H1 (cell line): ENCODE results near the gene H6PD. TPM values are rescaled to one million over a fixed set of nuclear protein-coding genes. Genes with fewer than 3 reads are reported as not detected.

ENCODE experiments used
- CTCF ChIA-PET: fragments of 300-600 bp; sonication (Branson Sonifier 250); formaldehyde crosslinking; loops from one replicate; lab custom pipeline; 2021; ENCODE audit not compliant: partially characterized antibody; lab: Charles Lee
- POLR2A ChIA-PET: fragments of 300-600 bp; sonication (Branson Sonifier 250); formaldehyde crosslinking; loops from one replicate; lab custom pipeline; 2021; ENCODE audit warnings: inconsistent platforms; ENCODE audit not compliant: partially characterized antibody; lab: Charles Lee
- DNase-seq, 2 experiments: peaks; one replicate each; pipeline versions ENCODE4 v3.0.0 to v3.0.0-alpha.2; 2010 to 2022; ENCODE audit warnings: low spot score in 2 of 2, low read depth in 1 of 2, mixed read lengths in 1 of 2
- FAIRE-seq: peaks from 2 replicates; lab custom pipeline; 2011; peaks lifted over from hg19 to GRCh38; lab: Jason Lieb, UNC
- H2AFZ ChIP-seq: 2 replicates; pipeline ENCODE4 v1.8.1; 2012; ENCODE audit warnings: low read length, inconsistent platforms
- H2AK5ac ChIP-seq: 2 replicates; pipeline ENCODE4 v1.6.1; 2013; ENCODE audit warnings: low read depth, low read length
- H2BK120ac ChIP-seq: replicated peaks from 2 replicates; pipeline ENCODE3; 2013; ENCODE audit warnings: low read depth, low read length, inconsistent platforms
- H2BK12ac ChIP-seq: 2 replicates; pipeline ENCODE4 v1.6.1; 2013; ENCODE audit warnings: low read depth, low read length
- H2BK15ac ChIP-seq: 2 replicates; pipeline ENCODE4 v1.6.1; 2013; ENCODE audit warnings: low read length
- H2BK20ac ChIP-seq: 2 replicates; pipeline ENCODE4 v1.6.1; 2013; ENCODE audit warnings: low read length
- H2BK5ac ChIP-seq: 2 replicates; pipeline ENCODE4 v1.6.1; 2013; ENCODE audit warnings: low read depth, low read length
- H3K14ac ChIP-seq: 2 replicates; pipeline ENCODE4 v1.6.1; 2013; ENCODE audit warnings: inconsistent platforms; ENCODE audit not compliant: insufficient read length
- H3K18ac ChIP-seq: 2 replicates; pipeline ENCODE4 v1.6.1; 2013; ENCODE audit warnings: low read length; ENCODE audit errors: extremely low read depth
- H3K23ac ChIP-seq: 2 replicates; pipeline ENCODE4 v1.6.1; 2013; ENCODE audit warnings: inconsistent platforms; ENCODE audit not compliant: insufficient read length
- H3K23me2 ChIP-seq: 2 replicates; pipeline ENCODE4 v1.6.1; 2013; ENCODE audit warnings: low read depth, low read length
- H3K27ac ChIP-seq: 2 replicates; pipeline ENCODE4 v1.6.1; 2011; ENCODE audit warnings: low read depth, low read length, inconsistent platforms
- H3K27me3 ChIP-seq, 4 experiments: replicated peaks in 1 of 4; 1 replicate in 1 of 4; 2 replicates in 3 of 4; pipeline versions ENCODE4 v1.6.1 to v1.8.1; 2011 to 2013; ENCODE audit warnings: low read length in 3 of 4, mild to moderate bottlenecking in 3 of 4, inconsistent platforms in 2 of 4, mixed read lengths in 2 of 4, moderate library complexity in 1 of 4; ENCODE audit not compliant: control insufficient read depth in 3 of 4, insufficient read depth in 3 of 4; ENCODE audit errors: extremely low read depth in 1 of 4
- H3K36me3 ChIP-seq, 4 experiments: 2 replicates each; pipeline versions ENCODE4 v1.6.1 to v1.8.1; 2011 to 2013; ENCODE audit warnings: mild to moderate bottlenecking in 4 of 4, low read length in 3 of 4, moderate library complexity in 2 of 4, control low read depth in 1 of 4, inconsistent platforms in 1 of 4; ENCODE audit not compliant: insufficient read depth in 4 of 4, control insufficient read depth in 2 of 4
- H3K4ac ChIP-seq: replicated peaks from 2 replicates; pipeline ENCODE3; 2013; ENCODE audit warnings: low read length, low read depth, mixed read lengths, inconsistent platforms; ENCODE audit not compliant: insufficient read length
- H3K4me1 ChIP-seq, 4 experiments: replicated peaks in 1 of 4; 1 replicate in 1 of 4; 2 replicates in 3 of 4; pipeline versions ENCODE4 v1.6.1 to v1.8.1; 2011 to 2013; ENCODE audit warnings: low read length in 3 of 4, inconsistent platforms in 2 of 4, mixed read lengths in 1 of 4; ENCODE audit not compliant: insufficient read depth in 4 of 4, control insufficient read depth in 3 of 4
- H3K4me2 ChIP-seq, 2 experiments: 2 replicates each; pipeline versions ENCODE4 v1.6.1 to v1.8.1; 2011 to 2013; ENCODE audit warnings: low read depth in 2 of 2, low read length in 2 of 2, control low read depth in 1 of 2, inconsistent platforms in 1 of 2, mild to moderate bottlenecking in 1 of 2; ENCODE audit not compliant: insufficient read depth in 1 of 2
- H3K4me3 ChIP-seq, 4 experiments: fragments of 200-600, 300-600 bp in 1 of 4; sonication (generic), shearing (Covaris generic), sonication (Bioruptor Twin) in 1 of 4; 2 replicates each; pipeline versions ENCODE4 v1.5.1 to v1.8.1; 2011 to 2016; ENCODE audit warnings: low read length in 4 of 4, low read depth in 3 of 4, control low read depth in 2 of 4, inconsistent platforms in 2 of 4, mild to moderate bottlenecking in 2 of 4, mixed read lengths in 1 of 4, moderate library complexity in 1 of 4; ENCODE audit not compliant: insufficient read depth in 2 of 4; ENCODE audit errors: extremely low read depth in 1 of 4
- H3K56ac ChIP-seq: replicated peaks from 2 replicates; pipeline ENCODE3; 2013; ENCODE audit warnings: low read depth, mild to moderate bottlenecking, mixed read lengths, low read length, inconsistent platforms; ENCODE audit not compliant: insufficient read length
- H3K79me1 ChIP-seq: 2 replicates; pipeline ENCODE4 v1.6.1; 2013; ENCODE audit warnings: low read depth, low read length, control low read depth
- H3K79me2 ChIP-seq, 2 experiments: 2 replicates each; pipeline versions ENCODE4 v1.6.1 to v1.8.1; 2012 to 2013; ENCODE audit warnings: low read length in 2 of 2, mild to moderate bottlenecking in 2 of 2, inconsistent platforms in 1 of 2; ENCODE audit not compliant: insufficient read depth in 2 of 2, control insufficient read depth in 1 of 2
- H3K9ac ChIP-seq, 4 experiments: replicated peaks in 1 of 4; 1 replicate in 1 of 4; 2 replicates in 3 of 4; pipeline versions ENCODE4 v1.6.1 to v1.8.1; 2011 to 2013; ENCODE audit warnings: low read depth in 3 of 4, low read length in 3 of 4, control low read depth in 2 of 4, mild to moderate bottlenecking in 2 of 4, moderate library complexity in 2 of 4, inconsistent platforms in 1 of 4; ENCODE audit errors: extremely low read depth in 1 of 4
- H3K9me3 ChIP-seq, 2 experiments: 2 replicates each; pipeline versions ENCODE4 v1.6.1 to v1.8.1; 2012 to 2013; ENCODE audit warnings: mild to moderate bottlenecking in 2 of 2, moderate library complexity in 2 of 2, control low read depth in 1 of 2, inconsistent platforms in 1 of 2, low read depth in 1 of 2, low read length in 1 of 2, mixed read lengths in 1 of 2; ENCODE audit not compliant: insufficient read depth in 2 of 2
- H4K20me1 ChIP-seq, 2 experiments: replicated peaks in 1 of 2; 2 replicates each; pipeline versions ENCODE3 to v1.8.1; 2011 to 2013; ENCODE audit warnings: inconsistent platforms in 2 of 2, low read length in 2 of 2, mild to moderate bottlenecking in 1 of 2; ENCODE audit not compliant: insufficient read depth in 2 of 2, control insufficient read depth in 1 of 2
- H4K5ac ChIP-seq: 2 replicates; pipeline ENCODE4 v1.6.1; 2013; ENCODE audit warnings: low read length, low read depth, mixed read lengths, inconsistent platforms; ENCODE audit not compliant: insufficient read length
- H4K8ac ChIP-seq: 2 replicates; pipeline ENCODE4 v1.8.0; 2013; ENCODE audit warnings: mild to moderate bottlenecking, moderate library complexity, low read length, inconsistent platforms; ENCODE audit not compliant: insufficient read depth; ENCODE audit errors: extremely low read depth
- H4K91ac ChIP-seq: replicated peaks from 2 replicates; pipeline ENCODE3; 2013; ENCODE audit warnings: low read length, mixed read lengths, inconsistent platforms; ENCODE audit not compliant: insufficient read length
- BACH1 ChIP-seq: IDR thresholded peaks from 2 replicates; pipeline ENCODE4 v1.6.1; 2012; ENCODE audit warnings: low read length, improper control_type of control experiment
- GABPA ChIP-seq: IDR thresholded peaks from 2 replicates; pipeline ENCODE4 v1.6.1; 2011; ENCODE audit warnings: mild to moderate bottlenecking, low read length, moderate library complexity, borderline replicate concordance; ENCODE audit not compliant: insufficient read depth
- JUND ChIP-seq: IDR thresholded peaks from 2 replicates; pipeline ENCODE4 v1.6.1; 2011; ENCODE audit warnings: mild to moderate bottlenecking, improper control_type of control experiment, low read length
- KDM1A ChIP-seq: fragments of 200-600, 300-600 bp; sonication (generic); IDR thresholded peaks from 2 replicates; pipeline ENCODE4 v1.7.1; 2016; ENCODE audit warnings: mild to moderate bottlenecking, low read length, borderline replicate concordance
- KDM4A ChIP-seq: IDR thresholded peaks from one replicate; pipeline ENCODE4 v1.7.1; 2012; ENCODE audit warnings: low read depth, mild to moderate bottlenecking, moderate library complexity, low read length, inconsistent platforms; ENCODE audit not compliant: severe bottlenecking
- KDM5A ChIP-seq: fragments of 200-600 bp; IDR thresholded peaks from 2 replicates; pipeline ENCODE4 v1.7.1; 2012; ENCODE audit warnings: mild to moderate bottlenecking, low read length, inconsistent platforms, mixed read lengths
- PHF8 ChIP-seq: fragments of 200-600 bp; sonication (generic); conservative IDR thresholded peaks from 2 replicates; pipeline ENCODE4 v1.7.1; 2012; ENCODE audit warnings: low read depth, mild to moderate bottlenecking, inconsistent platforms, low read length, moderate library complexity
- RAD21 ChIP-seq, 2 experiments: IDR thresholded peaks in 1 of 2; conservative IDR thresholded peaks in 1 of 2; 2 replicates each; pipeline ENCODE4 v1.6.1; 2011; ENCODE audit warnings: low read depth in 2 of 2, low read length in 2 of 2, improper control_type of control experiment in 1 of 2, inconsistent platforms in 1 of 2, mild to moderate bottlenecking in 1 of 2, moderate library complexity in 1 of 2
- WGBS, 2 experiments: shearing (Covaris generic) in 1 of 2; methylation state at CpG; one replicate each; pipeline versions ENCODE4 v1.1.6 to v1.1.7; 2013 to 2015; ENCODE audit warnings: low lambda C conversion rate in 2 of 2, mixed read lengths in 2 of 2, inconsistent platforms in 1 of 2, low coverage in 1 of 2, missing lambda C conversion rate in 1 of 2; ENCODE audit not compliant: insufficient replicate concordance in 2 of 2, insufficient coverage in 1 of 2, insufficient read length in 1 of 2; ENCODE audit errors: extremely low coverage in 1 of 2, missing lambda C conversion rate in 1 of 2; 5-methylcytosine and 5-hydroxymethylcytosine counted together
- polyA plus RNA-seq, 7 experiments: library from polyadenylated mRNA; depleted of rRNA in 3 of 7; stranded (reverse) in 5 of 7; unstranded in 2 of 7; fragments of >200 nt in 5 of 7; fragments of 200-250 nt in 2 of 7; gene quantifications; 1 replicate in 5 of 7; 2 replicates in 1 of 7; 4 replicates in 1 of 7; pipeline versions ENCODE4 v1.2.1 to v1.2.3, GENCODE V29; 2011 to 2013; ENCODE audit warnings: missing spikeins in 2 of 7, mixed read lengths in 2 of 7
- total RNA-seq: library from RNA; stranded (reverse); fragmentation: NEBNext Ultra II Directional; extraction: Animal tissue kit (Norgen Biotek cat#: 25700); gene quantifications from 2 replicates; pipeline ENCODE4 v1.2.1, GENCODE V29; 2021

Gene H6PD
- total and polyA plus RNA-seq, 2 of the 8 experiments (the other 6 are each of a cell fraction or from before 2014, with no cell fraction given), result 3.6 to 3.8 TPM

- no peak overlapping the region for H2AFZ ChIP-seq
- peaks cover 3% of the 10 kb centered on the region for H3K79me1 ChIP-seq
Measured at GRCh38 chr1:9256332-9256731, 21.8 kb downstream of the H6PD start.

More at GRCh38 chr1:9256332-9256731, 21.8 kb downstream of the H6PD start:
- Histone ChIP-seq H3K4me2 (no peak overlapping the region), H3K18ac (no peak overlapping the region; the same call in 1 of the 2 replicates), H4K8ac (no peak overlapping the region), H3K36me3 (peaks cover 0 to 2% (median 0%) of the 10 kb centered on the region in 4 experiments; a peak in 1 of 8 replicates), H3K4ac (no peak overlapping the region), H2BK12ac (0 out of 2 replicates have a peak overlapping the region, but pooled peaks have one; percentile 9), H3K79me2 (peaks cover 3 to 6% of the 10 kb centered on the region in 2 experiments; a peak in 2 of 4 replicates), H4K5ac (no peak overlapping the region), H3K4me3 (no peak overlapping the region), H3K4me1 (peaks cover 12 to 17% (median 15%) of the 10 kb centered on the region in 4 experiments), H2BK20ac (0 out of 2 replicates have a peak overlapping the region, but pooled peaks have one; percentile 32), H2BK120ac (no peak overlapping the region), H2BK5ac (no peak overlapping the region), H2BK15ac (peak overlapping the region; percentile 46; the same call in 1 of the 2 replicates), H3K23me2 (peaks cover 8% of the 10 kb centered on the region), H4K91ac (no peak overlapping the region), H3K9me3 (peaks cover 3 to 24% of the 10 kb centered on the region in 2 experiments), H2AK5ac (no peak overlapping the region), H4K20me1 (peaks cover 0 to 4% of the 10 kb centered on the region in 2 experiments), H3K27me3 (no peaks in the 10 kb centered on the region), H3K27ac (no peak overlapping the region), H3K14ac (no peak overlapping the region), H3K56ac (no peak overlapping the region), H3K23ac (no peak overlapping the region), H3K9ac (no peak overlapping the region)
- DNase-seq, result no peak
- no peak for FAIRE-seq
- ChIA-PET POLR2A (interaction anchor here (1.2 kb wide), 1 partner anchor 13 kb away, joined by 3 read pairs; no protein-coding TSS in a partner anchor), CTCF (interaction anchor here (0.6 to 1.7 kb wide), 4 partner anchors 9 to 21 kb away, joined by 3 to 5 read pairs (median 4); no protein-coding TSS in a partner anchor)
- TF ChIP-seq KDM1A, result no peak
- TF ChIP-seq RAD21 (IDR thresholded peaks at IDR 0.05 in 1 of 2, conservative IDR thresholded peaks at IDR 0.05 in 1 of 2; ENCODE audit: low read depth in 2 of 2, low read length in 2 of 2), result no peak
- no peak for TF ChIP-seq KDM5A
- no peak for TF ChIP-seq BACH1
- no peak for TF ChIP-seq PHF8
- TF ChIP-seq JUND, result no peak
- TF ChIP-seq KDM4A, result no peak
- TF ChIP-seq GABPA, result no peak
- 90% methylated on average over 7 of the region's 7 CpGs; no CpG with 5 or more reads in 1 of the 2 experiments for WGBS, 2 experiments
